DMS 273 treated with DMSO at 0.1 percent for 48 hours (cell line): ENCODE data around the gene OSTM1.

ENCODE experiments used
- DNase-seq: peaks from one replicate; lab custom pipeline; 2025; lab: John Stamatoyannopoulos, UW

OSTM1 gene

DNA sequence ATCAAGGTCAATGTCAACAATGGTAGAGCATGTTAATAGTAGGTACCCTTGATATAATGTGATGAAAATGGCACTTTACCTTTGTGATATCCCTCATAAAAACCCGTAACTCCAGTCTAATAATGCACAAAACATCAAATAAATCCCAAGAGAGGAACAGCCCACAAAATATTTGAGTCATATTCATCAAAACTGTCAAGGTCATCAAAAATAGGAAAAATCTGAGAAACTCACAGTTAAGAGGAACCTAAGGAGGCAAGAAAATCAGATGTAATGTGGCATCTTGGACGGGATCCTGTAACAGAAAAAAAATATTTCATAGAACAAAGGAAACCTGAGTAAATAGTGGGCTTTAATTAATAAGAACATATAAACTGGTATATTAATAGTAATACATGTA is 25.5 kb upstream of the OSTM1 start:
- no peak for DNase-seq

DNA sequence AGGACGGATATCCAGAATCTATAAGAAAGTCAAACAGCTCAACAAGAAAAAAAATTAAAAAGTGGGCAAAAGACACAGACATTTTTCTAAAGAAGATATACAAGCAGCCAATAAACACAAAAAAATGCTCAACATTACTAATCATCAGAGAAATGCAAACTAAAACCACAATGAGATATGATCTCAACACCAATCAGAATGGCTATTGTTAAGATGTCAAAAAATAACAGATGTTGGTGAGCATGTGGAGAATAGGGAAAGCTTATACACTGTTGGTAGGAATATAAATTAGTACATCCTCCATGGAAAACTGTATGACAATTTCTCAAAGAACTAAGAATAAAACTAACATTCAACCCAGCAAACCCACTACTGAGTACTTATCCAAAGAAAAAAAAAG is 23.3 kb upstream of the OSTM1 start:
- DNase-seq = no peak

DNA sequence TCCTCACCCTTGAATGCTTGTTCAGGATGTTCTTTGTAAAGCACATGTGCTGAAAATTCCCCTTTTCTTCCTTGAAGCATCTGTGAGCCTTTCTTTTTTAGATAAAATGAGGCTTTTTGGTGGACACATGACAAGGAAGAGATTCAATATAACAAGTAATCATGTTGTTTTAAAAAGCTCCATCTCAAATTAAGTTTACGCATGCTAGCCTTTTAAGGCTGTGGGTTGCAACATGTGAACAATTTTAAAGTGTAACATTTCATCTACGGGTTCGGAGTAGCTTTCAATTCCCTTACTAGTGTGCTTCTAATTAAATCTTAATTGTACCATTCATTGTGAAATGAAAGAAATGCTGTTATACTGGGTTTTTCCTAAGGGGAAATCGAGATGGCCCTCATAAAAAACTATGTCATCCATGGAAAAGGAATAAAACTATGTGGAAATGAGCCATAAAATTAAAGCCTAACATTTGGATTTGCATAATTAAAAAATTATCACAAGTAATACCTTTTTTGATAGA is 19.3 kb upstream of the OSTM1 start:
- DNase-seq = no peak

DNA sequence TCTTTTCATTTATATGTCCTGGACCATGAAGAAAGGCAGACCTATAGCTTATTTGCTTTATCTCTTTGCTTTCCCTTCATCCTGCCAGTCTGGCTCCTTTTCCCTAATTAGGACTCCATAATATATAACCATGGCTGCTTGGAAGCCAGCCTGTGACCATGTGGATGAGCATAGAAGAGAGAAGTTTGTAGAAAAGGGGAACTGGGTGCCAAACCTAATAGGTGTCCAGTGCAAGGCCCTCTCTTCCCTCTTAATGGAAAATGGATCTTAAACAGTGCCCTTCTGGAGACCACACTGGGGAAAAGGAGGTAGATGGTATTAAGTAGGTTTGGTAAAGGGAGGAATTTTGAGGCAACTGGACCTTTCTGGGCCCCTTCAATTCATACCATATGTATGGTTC is 16.7 kb upstream of the OSTM1 start:
- no peak for DNase-seq

DNA sequence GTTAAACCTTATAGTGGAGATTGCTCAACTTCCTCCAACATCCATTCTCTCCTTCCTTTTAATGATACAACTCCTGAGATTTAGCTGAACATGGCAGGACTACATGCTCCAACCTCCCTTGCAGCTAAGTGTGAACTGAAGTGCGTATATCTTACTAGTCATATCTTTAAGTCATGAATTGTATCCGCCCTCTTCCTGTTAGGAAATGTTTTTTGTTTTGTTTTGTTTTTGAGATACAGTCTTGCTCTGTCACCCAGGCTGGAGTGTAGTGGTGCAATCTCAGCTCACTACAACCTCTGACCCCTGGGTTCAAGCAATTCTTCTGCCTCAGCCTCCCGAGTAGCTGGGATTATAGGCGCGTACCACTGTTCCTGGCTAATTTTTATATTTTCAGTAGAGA is 8.8 kb upstream of the OSTM1 start:
- no peak for DNase-seq

DNA sequence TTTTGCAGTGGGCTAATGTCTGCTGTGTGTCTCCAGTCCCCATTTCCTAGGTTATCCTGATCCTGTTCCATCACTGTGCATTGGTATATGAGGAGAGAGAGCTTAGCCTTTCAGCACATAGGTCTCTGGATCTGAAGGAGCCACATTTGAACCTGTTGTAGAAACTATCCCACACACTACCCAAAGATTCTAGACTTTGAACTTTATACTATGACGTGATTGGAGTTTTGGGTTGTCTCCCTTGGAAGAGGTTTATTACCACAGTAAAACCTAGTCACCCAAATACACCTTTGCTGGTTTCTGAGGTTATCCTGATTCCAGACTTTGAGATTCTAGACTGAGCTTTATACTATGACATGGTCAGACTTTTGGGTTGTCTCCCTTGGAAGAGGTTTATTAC is 8.0 kb upstream of the OSTM1 start:
- no peak for DNase-seq

DNA sequence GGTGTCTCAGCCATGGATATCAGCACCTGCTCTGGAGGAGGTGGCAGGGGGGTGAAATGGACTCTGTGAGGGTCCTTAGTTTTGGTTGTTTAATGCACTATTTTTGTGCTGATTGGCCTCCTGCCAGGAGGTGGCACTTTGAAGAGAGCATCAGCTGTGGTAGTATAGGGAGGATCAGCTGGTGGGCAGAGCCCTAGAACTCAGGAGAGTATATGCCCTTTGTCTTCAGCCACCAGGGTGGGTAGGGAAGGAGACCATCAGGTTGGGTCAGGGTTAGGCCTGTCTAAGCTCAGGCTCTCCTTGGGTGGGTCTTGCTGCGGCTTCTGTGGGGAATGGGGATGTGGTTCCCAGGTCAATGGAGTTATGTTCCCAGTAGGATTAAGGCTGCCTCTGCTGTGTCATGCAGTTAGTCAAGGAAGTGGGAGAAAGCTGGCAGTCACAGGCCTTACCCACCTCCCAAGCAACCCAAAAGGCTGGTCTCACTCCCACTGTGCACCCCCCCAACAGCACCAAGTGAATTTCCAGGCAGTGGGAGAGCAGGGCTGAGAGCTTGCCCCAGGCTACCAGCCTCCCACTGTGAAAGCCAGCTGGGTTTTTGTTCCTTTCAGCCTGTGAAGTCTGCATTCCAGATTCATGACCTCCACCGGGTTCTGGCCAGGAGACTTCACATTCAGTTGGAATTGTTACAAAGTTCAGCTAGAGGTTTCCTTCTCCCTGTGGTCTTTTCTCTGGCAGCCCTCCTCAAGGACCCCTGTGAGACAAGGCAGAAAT is 5.7 kb upstream of the OSTM1 start:
- no peak for DNase-seq

DNA sequence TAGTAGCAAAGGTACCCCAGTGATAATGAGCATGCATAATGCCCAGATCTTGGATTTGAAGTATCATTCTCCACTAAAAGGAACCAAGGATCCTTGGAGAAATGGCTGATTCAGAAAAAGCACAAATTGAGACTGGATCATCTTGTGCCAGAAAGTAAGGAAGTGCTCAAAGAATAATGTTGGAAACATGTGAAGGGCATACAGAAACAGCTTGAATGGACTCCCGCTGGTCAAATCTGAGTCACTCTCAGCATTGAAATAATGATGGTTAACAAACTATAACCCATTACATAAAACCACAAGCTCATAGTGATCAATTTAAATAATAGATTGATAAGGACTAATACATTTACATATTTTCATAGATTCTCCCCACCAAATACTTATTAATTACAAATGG is 3.6 kb upstream of the OSTM1 start:
- no peak for DNase-seq

DNA sequence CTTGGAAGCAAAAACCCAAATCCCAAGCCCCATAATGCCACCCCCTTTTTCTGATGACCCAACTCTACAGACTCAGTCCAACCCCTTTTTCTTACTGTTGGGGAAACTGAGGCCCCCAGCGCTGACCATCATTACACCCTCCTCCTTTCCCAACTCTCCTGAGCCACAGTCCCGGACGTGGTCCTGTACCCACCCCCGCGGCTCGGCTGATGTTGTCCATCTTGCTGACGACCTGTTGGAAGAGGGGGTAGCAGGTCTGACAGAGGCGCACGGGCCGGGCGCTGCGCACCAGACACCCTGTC is 533 bp downstream of the OSTM1 start:
- DNase-seq = no peak

DNA sequence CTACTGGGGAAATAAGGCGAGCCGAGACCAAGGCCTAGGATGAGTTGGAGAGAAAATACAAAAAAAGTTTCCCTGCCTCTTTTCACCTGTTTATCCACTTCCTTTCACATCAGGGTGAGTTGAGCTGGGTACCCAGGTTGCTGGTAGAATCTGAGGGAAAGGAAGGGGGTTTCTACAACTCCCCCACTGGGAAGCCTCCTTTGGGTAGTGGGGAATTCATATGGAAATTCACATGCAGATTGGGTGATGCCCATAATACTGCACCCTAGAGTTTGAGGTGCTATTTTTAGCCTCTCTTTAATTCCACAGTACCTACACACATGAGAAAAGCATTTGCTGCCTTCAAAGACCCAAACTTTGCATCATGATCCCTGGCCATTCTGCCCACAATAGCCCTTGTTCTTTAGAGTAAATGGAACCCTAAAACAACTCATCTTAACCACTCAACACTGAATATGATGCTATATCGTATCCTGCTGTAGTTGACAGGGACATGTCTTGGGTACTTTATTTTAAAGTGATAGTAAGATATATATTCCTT is 2.7 kb downstream of the OSTM1 start:
- no peak for DNase-seq

DNA sequence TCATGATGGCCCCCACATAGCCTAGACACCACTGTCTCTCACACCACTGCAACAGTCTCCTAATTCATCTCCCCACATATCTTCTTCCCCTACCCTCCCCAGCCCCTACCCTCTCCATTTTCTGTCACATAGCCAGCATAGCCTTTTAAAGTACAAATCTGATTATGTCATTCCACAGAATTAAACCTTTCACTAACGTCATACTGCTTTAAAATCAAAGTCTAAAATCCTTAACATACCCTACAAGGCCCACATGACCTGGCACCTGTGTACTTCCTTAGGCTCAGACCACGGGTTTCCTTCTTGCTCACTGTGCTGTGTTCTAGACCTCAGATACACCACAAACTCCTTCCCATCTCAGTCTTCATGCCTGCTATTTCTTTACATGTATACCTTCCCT is 5.9 kb downstream of the OSTM1 start:
- DNase-seq = no peak

DNA sequence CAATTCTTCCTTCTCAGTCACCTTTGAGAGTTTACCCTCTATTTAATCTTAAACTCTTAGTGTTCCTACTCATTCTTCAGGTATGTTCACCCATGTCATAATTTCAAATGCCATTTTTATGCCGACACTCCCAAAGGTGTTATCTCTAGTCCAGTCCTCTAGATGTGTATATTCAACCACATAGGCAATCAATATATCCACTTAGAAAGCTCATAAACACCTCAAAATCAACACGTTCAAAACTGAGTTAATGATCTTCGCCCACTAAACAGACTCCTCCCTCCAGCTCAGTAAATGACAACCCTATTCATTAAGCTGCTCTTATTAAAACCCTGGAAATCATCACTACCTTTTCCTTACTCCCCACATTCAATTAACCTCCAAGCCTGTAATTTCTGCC is 6.4 kb downstream of the OSTM1 start:
- DNase-seq = no peak

DNA sequence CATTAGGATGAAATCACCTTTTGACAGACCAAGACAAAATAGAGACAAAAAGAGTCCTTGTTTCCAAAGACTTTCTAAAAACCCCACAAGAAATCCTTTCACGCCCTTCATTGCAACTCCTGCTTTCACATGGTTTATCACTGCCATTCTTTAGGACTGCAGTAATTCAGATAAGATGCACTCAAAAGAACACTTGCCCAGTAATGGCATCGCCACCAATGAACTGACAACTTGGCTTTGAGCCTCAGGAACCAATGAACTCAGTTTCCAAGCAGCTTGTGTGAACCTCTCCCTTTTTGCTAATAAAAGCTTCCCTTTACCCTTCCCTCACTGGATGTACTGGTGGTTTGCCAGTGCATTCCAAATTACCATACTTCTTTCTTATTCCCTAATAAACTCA is 21.8 kb downstream of the OSTM1 start:
- no peak for DNase-seq

DNA sequence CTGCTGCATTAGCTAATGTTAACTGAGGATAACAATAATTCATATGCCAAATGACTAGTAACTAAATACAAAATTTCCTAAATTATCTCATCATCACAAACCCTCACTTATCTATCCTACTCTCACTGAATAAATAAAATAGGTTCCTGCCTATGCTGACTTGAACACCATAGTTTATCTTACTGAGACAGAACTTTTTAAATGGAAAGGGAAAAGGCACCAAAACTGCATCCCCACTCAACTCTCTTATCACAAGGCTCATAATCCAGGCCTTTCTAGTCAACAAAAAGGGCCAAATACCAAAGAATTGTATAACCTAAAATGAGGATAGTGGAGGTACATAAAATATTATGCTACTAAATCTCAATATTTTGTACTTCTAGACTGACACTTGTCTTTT is 23.1 kb downstream of the OSTM1 start:
- no peak for DNase-seq

DNA sequence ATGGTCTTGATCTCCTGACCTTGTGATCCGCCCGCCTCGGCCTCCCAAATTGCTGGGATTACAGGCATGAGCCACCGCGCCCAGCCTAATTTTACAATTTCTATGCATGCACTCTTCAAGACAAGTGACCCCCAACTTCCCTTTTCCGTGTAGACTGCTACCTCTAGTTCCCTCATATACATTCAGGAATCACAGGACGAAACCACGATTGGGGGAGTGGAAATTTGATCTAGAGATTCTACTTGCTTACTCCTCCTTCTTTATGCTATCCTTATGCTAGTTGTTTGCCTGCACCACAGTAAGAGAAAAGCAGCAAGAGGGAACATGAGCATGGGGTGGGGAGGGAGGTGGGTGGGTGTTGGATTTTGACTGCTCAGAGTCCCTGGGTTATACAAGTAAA is 34.9 kb downstream of the OSTM1 start:
- no peak for DNase-seq

DNA sequence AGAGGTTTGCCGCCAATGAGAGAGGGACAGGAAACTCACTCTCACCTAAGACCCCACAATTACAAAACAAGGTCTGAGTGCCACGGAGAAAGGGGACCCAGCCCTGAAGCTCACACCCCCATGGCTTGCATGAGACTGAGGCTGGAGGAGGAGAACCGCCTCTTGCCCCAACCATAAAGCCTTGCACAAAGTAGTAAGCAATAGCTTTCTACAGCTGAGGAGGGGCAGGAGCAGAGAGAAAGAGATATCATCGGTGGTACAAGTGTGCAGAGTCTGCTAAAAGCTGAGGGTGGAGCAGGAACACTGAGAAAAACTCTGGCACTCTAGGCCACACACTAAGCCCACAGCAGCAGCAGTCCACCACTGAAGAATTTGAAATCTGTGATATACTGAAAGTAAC is 37.7 kb downstream of the OSTM1 start:
- DNase-seq = no peak

DNA sequence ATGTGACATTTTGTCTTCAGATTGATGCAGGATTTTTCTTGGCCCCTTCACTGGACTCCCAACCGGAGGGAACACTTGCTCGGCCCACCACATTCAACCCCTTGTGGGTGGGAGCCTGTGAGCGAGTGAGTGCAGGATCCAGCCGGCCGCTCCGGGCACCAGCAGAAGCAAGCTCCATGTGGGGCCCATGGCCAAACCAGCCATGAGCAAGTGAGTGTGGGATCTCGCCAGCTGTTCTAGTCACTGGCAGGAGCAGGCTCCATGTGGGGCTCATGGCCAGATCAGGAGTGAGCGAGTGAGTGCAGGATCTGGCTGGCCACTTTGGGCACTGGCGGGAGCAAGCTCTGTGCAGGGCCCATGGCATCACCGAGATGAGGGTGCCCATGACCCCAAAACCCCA is 42.6 kb downstream of the OSTM1 start:
- DNase-seq = no peak

DNA sequence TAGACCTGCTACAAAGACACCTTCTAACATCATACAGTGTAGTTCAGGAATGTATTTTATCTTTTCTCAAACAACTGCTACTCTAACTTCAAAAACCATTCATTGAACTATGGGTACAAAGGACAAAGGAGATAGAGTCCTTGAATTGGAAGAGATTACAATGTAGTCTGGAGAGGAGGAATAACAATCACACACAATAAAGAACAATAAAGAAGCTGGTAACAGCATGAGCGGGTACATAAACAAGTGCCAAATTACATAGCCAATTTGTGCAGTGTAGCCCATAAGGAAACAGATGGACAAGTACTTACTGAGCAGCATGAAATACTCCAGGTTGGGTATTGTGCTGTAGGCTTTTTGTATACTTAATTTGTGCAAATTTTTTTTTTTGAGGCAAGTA is 44.3 kb downstream of the OSTM1 start:
- peak; percentile 69 for DNase-seq

DNA sequence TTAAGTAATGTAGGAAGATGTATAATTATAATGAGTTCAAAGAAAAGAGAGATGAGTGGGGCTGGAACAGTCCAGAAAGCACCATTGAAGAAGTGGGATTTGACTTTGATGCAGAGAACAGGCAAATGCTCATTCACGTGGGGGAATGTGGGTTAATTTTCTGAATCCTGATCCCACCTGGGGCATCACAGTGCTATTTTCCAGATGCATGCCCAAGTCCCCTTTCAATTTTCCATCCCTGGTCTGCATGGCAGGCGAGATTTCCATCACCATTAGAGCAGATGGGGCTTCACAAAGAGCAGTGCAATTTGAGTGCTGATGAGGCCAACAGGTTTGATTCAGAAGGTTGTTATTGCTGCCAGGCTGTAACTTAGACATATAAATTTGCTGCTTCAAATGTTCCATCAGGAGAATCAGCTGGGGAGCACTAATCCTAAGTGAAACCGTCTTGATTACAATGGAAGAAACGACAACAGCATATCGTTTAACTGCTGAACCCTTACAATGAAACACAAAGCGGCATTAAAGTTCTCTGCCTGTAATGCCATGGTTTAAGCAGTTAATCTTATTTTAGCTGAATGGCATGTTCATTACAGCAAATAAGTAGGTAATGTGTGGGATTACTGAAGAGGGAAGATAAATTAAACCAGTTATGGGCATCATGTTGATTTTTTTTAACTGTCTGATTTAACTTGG is 45.2 kb downstream of the OSTM1 start:
- peak; percentile 71 for DNase-seq

DNA sequence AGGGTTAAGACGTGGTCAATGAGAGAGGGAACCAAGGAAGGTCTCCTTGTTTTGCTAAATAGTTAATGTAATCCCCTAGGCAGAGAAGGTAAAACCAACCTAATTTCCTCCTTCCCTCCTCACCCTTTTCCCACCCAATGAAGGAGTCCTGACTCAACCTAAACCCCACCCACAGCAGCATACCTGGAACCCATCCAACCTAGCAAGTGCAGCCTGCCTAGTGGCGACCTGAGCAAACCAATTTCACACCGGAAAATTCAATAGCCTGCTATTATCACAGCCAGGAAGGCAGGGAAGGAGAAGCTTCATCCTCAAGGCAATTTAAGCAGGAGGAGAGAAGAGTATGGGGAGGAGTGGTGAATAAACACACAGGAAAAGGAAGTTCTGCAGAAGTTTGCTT is 46.9 kb downstream of the OSTM1 start:
- peak; percentile 41 for DNase-seq

DNA sequence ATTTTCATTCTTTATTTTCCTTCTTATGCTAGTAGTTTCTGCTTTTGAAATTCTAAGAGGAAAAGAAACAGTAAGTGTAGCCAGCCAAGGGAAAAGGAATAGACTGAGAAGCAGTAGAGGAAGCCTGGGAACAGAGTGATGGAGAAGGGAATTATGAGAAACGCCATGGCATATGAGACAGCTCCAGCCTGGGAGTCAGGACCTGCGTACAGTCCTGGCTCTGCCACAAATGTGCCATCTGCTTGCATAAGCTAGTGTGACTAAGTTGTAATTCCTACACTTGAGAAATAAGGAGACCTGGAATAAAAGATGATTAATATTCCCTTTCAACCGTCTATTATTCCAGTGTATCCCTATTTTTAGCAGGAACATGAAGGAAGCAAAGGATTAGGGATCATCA is 47.5 kb downstream of the OSTM1 start:
- DNase-seq = no peak

DNA sequence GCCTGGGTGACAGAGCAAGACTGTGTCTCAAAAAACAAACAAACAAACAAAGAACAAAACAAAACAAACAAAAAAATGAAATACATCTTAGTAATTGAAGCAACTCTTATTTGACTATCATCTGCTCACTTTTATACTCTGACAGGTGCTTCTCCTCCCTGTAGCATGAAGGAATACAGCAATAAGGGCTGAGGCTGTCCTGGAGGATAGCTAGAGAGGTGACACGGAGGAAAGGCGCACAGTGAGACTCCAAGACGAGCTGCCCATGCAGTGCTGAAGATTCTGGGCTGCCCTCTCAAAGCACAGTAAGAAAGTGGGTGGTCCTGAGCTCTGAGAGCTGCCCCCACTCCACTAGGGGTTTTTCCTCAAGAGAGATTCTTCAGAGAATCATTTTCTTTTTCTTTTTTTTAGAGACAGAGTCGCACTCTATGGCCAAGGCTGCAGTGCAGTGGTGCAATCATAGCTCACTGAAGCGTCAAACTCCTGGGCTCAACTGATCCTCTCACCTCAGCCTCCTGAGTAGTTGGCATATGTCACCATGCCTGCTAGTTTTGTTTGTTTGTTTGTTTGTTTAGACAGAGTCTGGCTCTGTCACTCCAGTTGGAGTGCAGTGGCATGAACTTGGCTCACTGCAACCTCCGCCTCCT is 50.0 kb downstream of the OSTM1 start:
- no peak for DNase-seq

DNA sequence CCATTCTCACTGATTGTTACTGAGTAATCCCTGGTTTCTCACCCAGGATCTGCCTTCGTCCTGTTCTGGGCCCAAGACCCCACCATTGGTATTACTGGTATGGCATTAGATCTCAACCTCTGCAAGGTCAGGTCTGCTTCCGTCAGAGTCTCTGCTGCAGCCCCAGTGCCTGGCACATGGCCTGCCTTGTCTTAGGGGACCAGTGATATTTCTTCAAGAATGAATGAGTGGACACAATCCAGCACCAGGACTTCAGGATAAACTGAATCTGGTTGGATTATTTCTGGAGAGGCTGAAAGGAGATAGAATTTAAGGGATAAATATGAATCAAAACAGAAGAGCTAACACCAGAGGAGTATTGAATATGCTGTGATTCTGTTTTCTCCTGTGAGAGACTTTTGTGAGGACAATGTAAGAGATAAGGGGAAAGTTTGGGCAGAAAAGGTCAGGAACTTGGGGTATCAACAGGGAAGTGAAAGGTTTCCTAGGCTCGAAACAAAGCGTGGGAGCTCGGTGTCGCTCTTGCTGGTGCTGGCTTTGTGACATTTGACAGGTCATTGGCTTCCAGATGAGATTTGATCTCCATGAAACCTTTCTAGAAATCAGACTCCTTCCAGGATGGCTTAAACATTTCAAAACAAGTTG is 53.9 kb downstream of the OSTM1 start:
- no peak for DNase-seq
